ENCODE results near the gene ZBTB16. TPM values are rescaled to one million over a fixed set of nuclear protein-coding genes. Genes with fewer than 3 reads are reported as not detected.

ZBTB16 gene
- total RNA-seq, 1 experiment from 2014 or later, result 0.44 TPM

GRCh38 chr11:114076921-114077331 is 17.4 kb downstream of the ZBTB16 start:
- no peak for DNase-seq
- TF ChIP-seq CTCF (conservative IDR thresholded peaks at IDR 0.05) (no peak), EZH2 (IDR thresholded peaks at IDR 0.05; ENCODE audit: low read depth) (no peak)
- Histone ChIP-seq H4K20me1 (ENCODE audit: insufficient read depth) (no peaks in the 10 kb centered on the region), H3K79me2 (ENCODE audit: low read depth) (no peaks in the 10 kb centered on the region), H3K4me3 (no peak overlapping the region), H3K9me2 (ENCODE audit: insufficient read depth) (no peaks in the 10 kb centered on the region), H3K4me2 (no peak overlapping the region), H3F3A (ENCODE audit: insufficient read depth, low read depth) (no peaks in the 10 kb centered on the region), H2AFZ (no peak overlapping the region), H3K27me3 (ENCODE audit: insufficient read depth, low read depth) (peaks cover 92% of the 10 kb centered on the region), H3K4me1 (replicated peaks; ENCODE audit: insufficient read depth) (no peaks in the 10 kb centered on the region), H3K36me3 (ENCODE audit: low read depth) (no peaks in the 10 kb centered on the region), H3K9me3 (ENCODE audit: insufficient read depth, low read depth) (no peaks in the 10 kb centered on the region), H3K27ac (no peak overlapping the region)
- no TSS peak for BruUV-seq (replicated peaks)
- POLR2A ChIA-PET (ENCODE audit: unreplicated experiment), result no interaction called here
- CTCF ChIA-PET, result no interaction called here
- intact Hi-C loops (cut with micrococcal nuclease; ENCODE audit: unreplicated experiment), result no loop called here

- no peaks in the 10 kb centered on the region for H3K4me1 ChIP-seq (replicated peaks; ENCODE audit: insufficient read depth)
- no peak overlapping the region for H3K4me2 ChIP-seq
- H3F3A ChIP-seq (ENCODE audit: insufficient read depth, low read depth), result no peaks in the 10 kb centered on the region
- no peak overlapping the region for H2AFZ ChIP-seq
- no peaks in the 10 kb centered on the region for H3K9me2 ChIP-seq (ENCODE audit: insufficient read depth)
- H3K79me2 ChIP-seq (ENCODE audit: low read depth), result no peaks in the 10 kb centered on the region
- H4K20me1 ChIP-seq (ENCODE audit: insufficient read depth), result no peaks in the 10 kb centered on the region
- TF ChIP-seq CTCF (conservative IDR thresholded peaks at IDR 0.05) (no peak), EZH2 (IDR thresholded peaks at IDR 0.05; ENCODE audit: low read depth) (no peak)
- H3K27ac ChIP-seq, result no peak overlapping the region
- no TSS peak for BruUV-seq (replicated peaks)
- intact Hi-C loops (cut with micrococcal nuclease; ENCODE audit: unreplicated experiment), result no loop called here
- POLR2A ChIA-PET (ENCODE audit: unreplicated experiment), result no interaction called here
- H3K36me3 ChIP-seq (ENCODE audit: low read depth), result no peaks in the 10 kb centered on the region
- DNase-seq, result no peak
- no peaks in the 10 kb centered on the region for H3K9me3 ChIP-seq (ENCODE audit: insufficient read depth, low read depth)
- no peak overlapping the region for H3K4me3 ChIP-seq
- CTCF ChIA-PET, result no interaction called here
- peaks cover 93% of the 10 kb centered on the region for H3K27me3 ChIP-seq (ENCODE audit: insufficient read depth, low read depth)
Observed at GRCh38 chr11:114077482-114078305, 18.2 kb downstream of the ZBTB16 start.

GRCh38 chr11:114078423-114078822 is 18.9 kb downstream of the ZBTB16 start:
- H3K4me2 ChIP-seq, result no peak overlapping the region
- H3K9me3 ChIP-seq (ENCODE audit: insufficient read depth, low read depth), result no peaks in the 10 kb centered on the region
- H3K4me3 ChIP-seq, result no peak overlapping the region
- no peaks in the 10 kb centered on the region for H3K79me2 ChIP-seq (ENCODE audit: low read depth)
- ChIA-PET POLR2A (ENCODE audit: unreplicated experiment) (no interaction called here), CTCF (no interaction called here)
- BruUV-seq (replicated peaks), result no TSS peak
- H3K9me2 ChIP-seq (ENCODE audit: insufficient read depth), result no peaks in the 10 kb centered on the region
- intact Hi-C loops (cut with micrococcal nuclease; ENCODE audit: unreplicated experiment), result no loop called here
- no peaks in the 10 kb centered on the region for H3F3A ChIP-seq (ENCODE audit: insufficient read depth, low read depth)
- H3K27me3 ChIP-seq (ENCODE audit: insufficient read depth, low read depth), result peaks cover 94% of the 10 kb centered on the region
- no peak for DNase-seq
- H2AFZ ChIP-seq, result no peak overlapping the region
- H3K36me3 ChIP-seq (ENCODE audit: low read depth), result no peaks in the 10 kb centered on the region
- H3K4me1 ChIP-seq (replicated peaks; ENCODE audit: insufficient read depth), result no peaks in the 10 kb centered on the region
- no peaks in the 10 kb centered on the region for H4K20me1 ChIP-seq (ENCODE audit: insufficient read depth)
- no peak overlapping the region for H3K27ac ChIP-seq
- TF ChIP-seq CTCF (conservative IDR thresholded peaks at IDR 0.05) (no peak), EZH2 (IDR thresholded peaks at IDR 0.05; ENCODE audit: low read depth) (no peak)
